ENCODE data around the gene SPRED3.

The SPRED3 gene

GRCh38 chr19:38385804-38386257 lies 2.7 kb upstream of the SPRED3 start:
- Histone ChIP-seq H3K4me2 (ENCODE audit: low read depth, low read length, poor library complexity, severe bottlenecking) (no peak overlapping the region), H3K36me3 (ENCODE audit: insufficient read depth, low read length) (peaks cover 30% of the 10 kb centered on the region; the same call in 1 of the 2 replicates), H3K9me3 (ENCODE audit: insufficient read depth, low read depth, low read length) (no peaks in the 10 kb centered on the region)

GRCh38 chr19:38386300-38386970 lies 2.1 kb upstream of the SPRED3 start:
- Histone ChIP-seq H3K9ac (ENCODE audit: low read depth, low read length, poor library complexity, severe bottlenecking) (no peak overlapping the region), H3K4me2 (ENCODE audit: low read depth, low read length, poor library complexity, severe bottlenecking) (no peak overlapping the region), H3K36me3 (ENCODE audit: insufficient read depth, low read length) (peaks cover 24% of the 10 kb centered on the region; the same call in 1 of the 2 replicates), H3K4me1 (ENCODE audit: insufficient read depth, low read length, poor library complexity, severe bottlenecking) (peaks cover 5% of the 10 kb centered on the region), H3K9me2 (replicated peaks; ENCODE audit: low read depth, low read length) (no peaks in the 10 kb centered on the region), H3K4me3 (ENCODE audit: low read length, poor library complexity, severe bottlenecking) (no peak overlapping the region), H2AFZ (ENCODE audit: low read length) (no peak overlapping the region), H3K9me3 (ENCODE audit: insufficient read depth, low read depth, low read length) (no peaks in the 10 kb centered on the region), H3F3A (ENCODE audit: low read depth) (no peaks in the 10 kb centered on the region), H3K79me2 (ENCODE audit: insufficient read depth, low read length) (no peaks in the 10 kb centered on the region), H4K20me1 (ENCODE audit: insufficient read depth, low read length, poor library complexity, severe bottlenecking) (no peaks in the 10 kb centered on the region), H3K27me3 (ENCODE audit: insufficient read depth, low read length, poor library complexity, severe bottlenecking) (no peaks in the 10 kb centered on the region)
- TF ChIP-seq CTCF (conservative IDR thresholded peaks at IDR 0.05; ENCODE audit: low read length) = no peak
- TF ChIP-seq EZH2phosphoT487 (IDR thresholded peaks at IDR 0.05; ENCODE audit: borderline replicate concordance) = no peak

More at GRCh38 chr19:38385804-38386257, 2.7 kb upstream of the SPRED3 start:
- Histone ChIP-seq H2AFZ (ENCODE audit: low read length) (no peak overlapping the region), H3K9ac (ENCODE audit: low read depth, low read length, poor library complexity, severe bottlenecking) (no peak overlapping the region), H3K4me3 (ENCODE audit: low read length, poor library complexity, severe bottlenecking) (no peak overlapping the region), H4K20me1 (ENCODE audit: insufficient read depth, low read length, poor library complexity, severe bottlenecking) (no peaks in the 10 kb centered on the region), H3K79me2 (ENCODE audit: insufficient read depth, low read length) (no peaks in the 10 kb centered on the region), H3K4me1 (ENCODE audit: insufficient read depth, low read length, poor library complexity, severe bottlenecking) (peaks cover 5% of the 10 kb centered on the region), H3K27me3 (ENCODE audit: insufficient read depth, low read length, poor library complexity, severe bottlenecking) (no peaks in the 10 kb centered on the region), H3K9me2 (replicated peaks; ENCODE audit: low read depth, low read length) (no peaks in the 10 kb centered on the region), H3F3A (ENCODE audit: low read depth) (no peaks in the 10 kb centered on the region)
- TF ChIP-seq EZH2phosphoT487 (IDR thresholded peaks at IDR 0.05; ENCODE audit: borderline replicate concordance) (no peak), CTCF (conservative IDR thresholded peaks at IDR 0.05; ENCODE audit: low read length) (no peak)

- Histone ChIP-seq H3K4me1 (ENCODE audit: insufficient read depth, low read length, poor library complexity, severe bottlenecking) (peaks cover 5% of the 10 kb centered on the region), H2AFZ (ENCODE audit: low read length) (no peak overlapping the region), H4K20me1 (ENCODE audit: insufficient read depth, low read length, poor library complexity, severe bottlenecking) (no peaks in the 10 kb centered on the region), H3K9ac (ENCODE audit: low read depth, low read length, poor library complexity, severe bottlenecking) (no peak overlapping the region), H3K36me3 (ENCODE audit: insufficient read depth, low read length) (peaks cover 18% of the 10 kb centered on the region; the same call in 1 of the 2 replicates), H3K4me3 (ENCODE audit: low read length, poor library complexity, severe bottlenecking) (no peak overlapping the region), H3K9me3 (ENCODE audit: insufficient read depth, low read depth, low read length) (no peaks in the 10 kb centered on the region), H3K4me2 (ENCODE audit: low read depth, low read length, poor library complexity, severe bottlenecking) (peak overlapping the region; percentile 93), H3K79me2 (ENCODE audit: insufficient read depth, low read length) (no peaks in the 10 kb centered on the region), H3K27me3 (ENCODE audit: insufficient read depth, low read length, poor library complexity, severe bottlenecking) (no peaks in the 10 kb centered on the region), H3F3A (ENCODE audit: low read depth) (no peaks in the 10 kb centered on the region), H3K9me2 (replicated peaks; ENCODE audit: low read depth, low read length) (no peaks in the 10 kb centered on the region)
- TF ChIP-seq EZH2phosphoT487 (IDR thresholded peaks at IDR 0.05; ENCODE audit: borderline replicate concordance) (no peak), CTCF (conservative IDR thresholded peaks at IDR 0.05; ENCODE audit: low read length) (no peak)
Observed at GRCh38 chr19:38386971-38387549, 1.4 kb upstream of the SPRED3 start.
